ENCODE data around the gene TBX4.
"Not testable (repeated sequence)": the region's sequence is repeated elsewhere in the genome, so short reads cannot be mapped to it uniquely, and the experiment has no call there.

The TBX4 gene

GRCh38 chr17:61431594-61432311 lies 20.5 kb upstream of the TBX4 start:
- no peak for ATAC-seq

- ATAC-seq = no peak
These were observed 15.9 kb upstream of the TBX4 start for GRCh38 chr17:61436273-61436672.

- ATAC-seq = no peak
These were observed 15.1 kb upstream of the TBX4 start for GRCh38 chr17:61436995-61437704.

GRCh38 chr17:61440697-61441096 lies 11.5 kb upstream of the TBX4 start:
- peak; percentile 63 to 68 for ATAC-seq

- not testable (repeated sequence) for ATAC-seq
These were observed 10.7 kb upstream of the TBX4 start for GRCh38 chr17:61441507-61441906.

- no peak for ATAC-seq
These were observed 10.0 kb upstream of the TBX4 start for GRCh38 chr17:61442136-61442775.

GRCh38 chr17:61442878-61443474 lies 9.2 kb upstream of the TBX4 start:
- ATAC-seq = no peak

GRCh38 chr17:61443475-61443882 lies 8.7 kb upstream of the TBX4 start:
- no peak for ATAC-seq

GRCh38 chr17:61444075-61444474 lies 8.1 kb upstream of the TBX4 start:
- ATAC-seq = no peak

GRCh38 chr17:61444831-61445230 lies 7.4 kb upstream of the TBX4 start:
- ATAC-seq = no peak

- no peak for ATAC-seq
These were observed 4.9 kb upstream of the TBX4 start for GRCh38 chr17:61447358-61447757.

GRCh38 chr17:61448042-61448441 lies 4.2 kb upstream of the TBX4 start:
- ATAC-seq = no peak

GRCh38 chr17:61449140-61449539 lies 3.1 kb upstream of the TBX4 start:
- not testable (repeated sequence) for ATAC-seq

GRCh38 chr17:61449707-61450640 lies 2.2 kb upstream of the TBX4 start:
- no peak for ATAC-seq

- no peak for ATAC-seq
These were observed 1.3 kb upstream of the TBX4 start for GRCh38 chr17:61450641-61451537.

- ATAC-seq = peak in 1 of 2 donors; percentile 27
These were observed 503 bp upstream of the TBX4 start for GRCh38 chr17:61451538-61452300.

GRCh38 chr17:61453566-61454380 lies 1.6 kb downstream of the TBX4 start:
- ATAC-seq = no peak

GRCh38 chr17:61454381-61455323 lies 2.4 kb downstream of the TBX4 start:
- ATAC-seq = no peak

Data from activated CD4-positive, CD25-positive, alpha-beta regulatory T cell treated with anti-CD3 and anti-CD28 coated beads, Interleukin-2, amount 50 U/mL, for 24 hours (primary cell).